Keratinocyte (primary cell): ENCODE measurements around the gene MICAL3. TPM values are rescaled to one million over a fixed set of nuclear protein-coding genes. Genes with fewer than 3 reads are reported as not detected.

Source experiments
- DNase-seq: peaks from one replicate; pipeline ENCODE4 v3.0.0-alpha.2; 2011; ENCODE audit warnings: low read depth, missing footprints, low spot score
- FAIRE-seq: peaks from 2 replicates; lab custom pipeline; 2011; peaks lifted over from hg19 to GRCh38; lab: Jason Lieb, UNC
- H2AFZ ChIP-seq: 2 replicates; pipeline ENCODE4 v1.6.0; 2012; ENCODE audit warnings: low read length, control low read depth, inconsistent platforms; ENCODE audit not compliant: control insufficient read depth
- H3K27ac ChIP-seq: 2 replicates; pipeline ENCODE4 v1.5.1; 2011; ENCODE audit warnings: low read length; ENCODE audit not compliant: control insufficient read depth, insufficient read depth
- H3K27me3 ChIP-seq: 3 replicates; pipeline ENCODE4 v1.6.0; 2011; ENCODE audit warnings: low read length; ENCODE audit not compliant: control insufficient read depth, insufficient read depth; ENCODE audit errors: extremely low read depth
- H3K36me3 ChIP-seq, 2 experiments: 2 replicates in 1 of 2; 3 replicates in 1 of 2; pipeline ENCODE4 v1.5.1; 2011; ENCODE audit warnings: low read length in 2 of 2, mild to moderate bottlenecking in 1 of 2; ENCODE audit not compliant: control insufficient read depth in 2 of 2, insufficient read depth in 2 of 2; ENCODE audit errors: extremely low read depth in 1 of 2
- H3K4me1 ChIP-seq: 3 replicates; pipeline ENCODE4 v1.5.1; 2011; ENCODE audit warnings: low read length; ENCODE audit not compliant: control insufficient read depth, insufficient read depth; ENCODE audit errors: extremely low read depth
- H3K4me2 ChIP-seq: 3 replicates; pipeline ENCODE4 v1.6.0; 2011; ENCODE audit warnings: low read depth, low read length; ENCODE audit not compliant: control insufficient read depth, insufficient read depth; ENCODE audit errors: extremely low read depth
- H3K4me3 ChIP-seq, 3 experiments: fragments of 200-600 bp in 1 of 3; sonication (generic) in 1 of 3; 2 replicates in 2 of 3; 3 replicates in 1 of 3; pipeline ENCODE4 v1.5.1; 2011 to 2016; ENCODE audit warnings: low read length in 3 of 3, mild to moderate bottlenecking in 3 of 3, control low read depth in 2 of 3, inconsistent platforms in 1 of 3, low read depth in 1 of 3, mixed read lengths in 1 of 3, mixed run types in 1 of 3, moderate library complexity in 1 of 3; ENCODE audit not compliant: control insufficient read depth in 2 of 3, insufficient read depth in 2 of 3; ENCODE audit errors: extremely low read depth in 1 of 3
- H3K79me2 ChIP-seq: 2 replicates; pipeline ENCODE4 v1.6.0; 2012; ENCODE audit warnings: low read length; ENCODE audit not compliant: control insufficient read depth, insufficient read depth
- H3K9ac ChIP-seq: 3 replicates; pipeline ENCODE4 v1.6.0; 2011; ENCODE audit warnings: low read length; ENCODE audit not compliant: control insufficient read depth, insufficient read depth; ENCODE audit errors: extremely low read depth
- H3K9me1 ChIP-seq: 3 replicates; pipeline ENCODE4 v1.6.0; 2011; ENCODE audit warnings: low read length; ENCODE audit not compliant: control insufficient read depth, insufficient read depth; ENCODE audit errors: extremely low read depth
- H3K9me3 ChIP-seq: 2 replicates; pipeline ENCODE4 v1.5.1; 2012; ENCODE audit warnings: low read depth, low read length; ENCODE audit not compliant: control insufficient read depth
- H4K20me1 ChIP-seq: 3 replicates; pipeline ENCODE4 v1.6.0; 2011; ENCODE audit warnings: low read length; ENCODE audit not compliant: control insufficient read depth, insufficient read depth; ENCODE audit errors: extremely low read depth
- CTCF ChIP-seq, 3 experiments: IDR thresholded peaks in 1 of 3; conservative IDR thresholded peaks in 1 of 3; optimal IDR thresholded peaks in 1 of 3; 2 replicates in 2 of 3; 3 replicates in 1 of 3; pipeline versions ENCODE3 to v1.5.1; 2011; ENCODE audit warnings: low read length in 3 of 3, mild to moderate bottlenecking in 3 of 3, moderate library complexity in 2 of 3, control low read depth in 1 of 3, inconsistent platforms in 1 of 3; ENCODE audit not compliant: insufficient read depth in 2 of 3; ENCODE audit errors: extremely low read depth in 1 of 3
- EZH2 ChIP-seq: IDR thresholded peaks from one replicate; pipeline ENCODE4 v1.6.1; 2012; ENCODE audit warnings: inconsistent platforms, mild to moderate bottlenecking, low read length, moderate library complexity
- dilution Hi-C: fragments of 300-500 bp; cut with MboI; formaldehyde crosslinking; loops from one replicate; pipeline ENCODE4 v1.7.0; 2020; ENCODE audit warnings: low sequenced_read_pairs; ENCODE audit not compliant: extremely low pct_ligation_motif_present
- polyA plus RNA-seq, 5 experiments: library from polyadenylated mRNA; depleted of rRNA in 3 of 5; stranded (reverse) in 3 of 5; stranded (forward) in 1 of 5; unstranded in 1 of 5; fragments of >200 nt; gene quantifications; 1 replicate in 1 of 5; 2 replicates in 3 of 5; 3 replicates in 1 of 5; pipeline versions ENCODE4 v1.2.1 to v1.2.3, GENCODE V29; 2011 to 2012; ENCODE audit warnings: missing spikeins in 2 of 5, low read depth in 1 of 5, low replicate concordance in 1 of 5

MICAL3 gene
- polyA plus RNA-seq, 1 donor (not counting 4 experiments of a cell fraction or from before 2014, with no cell fraction given) = 27.9 TPM

GRCh38 chr22:17868771-17869170 lies 155.6 kb downstream of the MICAL3 start:
- no peak overlapping the region for H3K27ac ChIP-seq
- H3K36me3 ChIP-seq = peaks cover 53 to 62% of the 10 kb centered on the region in 2 experiments
- no peaks in the 10 kb centered on the region for H3K9me1 ChIP-seq
- no peak for TF ChIP-seq EZH2
- no peak for TF ChIP-seq CTCF (optimal IDR thresholded peaks at IDR 0.05 in 1 of 3, IDR thresholded peaks at IDR 0.05 in 1 of 3, conservative IDR thresholded peaks at IDR 0.05 in 1 of 3; ENCODE audit: extremely low read depth in 1 of 3, insufficient read depth in 2 of 3, low read length in 3 of 3)
- dilution Hi-C loops = no loop called here
- no peak overlapping the region for H3K4me2 ChIP-seq
- no peak overlapping the region for H3K4me3 ChIP-seq
- peaks cover 22% of the 10 kb centered on the region for H3K4me1 ChIP-seq
- peaks cover 13% of the 10 kb centered on the region for H4K20me1 ChIP-seq
- no peaks in the 10 kb centered on the region for H3K9me3 ChIP-seq
- DNase-seq (no peak), FAIRE-seq (no peak)
- no peaks in the 10 kb centered on the region for H3K27me3 ChIP-seq
- H3K79me2 ChIP-seq = peaks cover 4% of the 10 kb centered on the region
- H2AFZ ChIP-seq = no peak overlapping the region
- no peak overlapping the region for H3K9ac ChIP-seq

GRCh38 chr22:17867160-17867785 lies 157.1 kb downstream of the MICAL3 start:
- Histone ChIP-seq H3K9ac (no peak overlapping the region), H3K4me3 (no peak overlapping the region), H3K9me1 (peaks cover 3% of the 10 kb centered on the region), H4K20me1 (peaks cover 9% of the 10 kb centered on the region), H3K27me3 (no peaks in the 10 kb centered on the region), H3K36me3 (peaks cover 53 to 59% of the 10 kb centered on the region in 2 experiments), H2AFZ (no peak overlapping the region), H3K27ac (no peak overlapping the region), H3K9me3 (no peaks in the 10 kb centered on the region), H3K4me1 (peaks cover 27% of the 10 kb centered on the region), H3K4me2 (no peak overlapping the region), H3K79me2 (peaks cover 4% of the 10 kb centered on the region)
- DNase-seq (no peak), FAIRE-seq (no peak)
- TF ChIP-seq CTCF (optimal IDR thresholded peaks at IDR 0.05 in 1 of 3, IDR thresholded peaks at IDR 0.05 in 1 of 3, conservative IDR thresholded peaks at IDR 0.05 in 1 of 3; ENCODE audit: extremely low read depth in 1 of 3, insufficient read depth in 2 of 3, low read length in 3 of 3) (no peak), EZH2 (no peak)
- dilution Hi-C loops = no loop called here
